ENCODE results near the gene HNRNPUL1. TPM values are rescaled to one million over a fixed set of nuclear protein-coding genes. Genes with fewer than 3 reads are reported as not detected.

The HNRNPUL1 gene
- total and polyA plus RNA-seq, 2 of the 8 experiments (the other 6 are each of a cell fraction or from before 2014, with no cell fraction given), result 99.5 to 264 TPM

DNA sequence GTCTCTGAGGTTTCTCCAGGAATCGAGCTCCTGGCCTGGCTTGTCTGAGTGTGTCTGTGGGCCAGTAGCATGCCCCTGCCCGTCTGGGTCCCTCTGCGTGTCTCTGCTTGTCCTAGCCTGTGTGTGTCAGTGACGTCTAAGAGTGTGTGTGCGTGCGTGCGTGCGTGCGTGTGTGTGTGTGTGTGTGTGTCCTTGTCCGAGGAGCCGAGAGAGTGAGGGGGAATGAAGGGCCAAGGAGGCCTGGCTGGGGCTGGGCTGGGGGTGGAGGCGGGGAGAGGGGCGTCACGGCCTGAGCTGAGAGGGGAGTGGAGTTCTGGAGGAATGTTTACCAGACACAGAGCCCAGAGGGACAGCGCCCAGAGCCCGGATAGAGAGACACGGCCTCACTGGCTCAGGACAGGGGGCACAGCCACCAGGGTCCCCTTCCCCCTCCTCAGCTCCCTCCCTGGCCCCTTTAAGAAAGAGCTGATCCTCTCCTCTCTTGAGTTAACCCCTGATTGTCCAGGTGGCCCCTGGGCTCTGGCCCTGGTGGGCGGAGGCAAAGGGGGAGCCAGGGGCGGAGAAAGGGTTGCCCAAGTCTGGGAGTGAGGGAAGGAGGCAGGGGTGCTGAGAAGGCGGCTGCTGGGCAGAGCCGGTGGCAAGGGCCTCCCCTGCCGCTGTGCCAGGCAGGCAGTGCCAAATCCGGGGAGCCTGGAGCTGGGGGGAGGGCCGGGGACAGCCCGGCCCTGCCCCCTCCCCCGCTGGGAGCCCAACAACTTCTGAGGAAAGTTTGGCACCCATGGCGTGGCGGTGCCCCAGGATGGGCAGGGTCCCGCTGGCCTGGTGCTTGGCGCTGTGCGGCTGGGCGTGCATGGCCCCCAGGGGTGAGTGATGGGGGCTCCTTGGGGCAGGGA lies 45.3 kb upstream of the HNRNPUL1 start, which contains the start of gene AXL (continued):
- TF ChIP-seq, protein P1, sequence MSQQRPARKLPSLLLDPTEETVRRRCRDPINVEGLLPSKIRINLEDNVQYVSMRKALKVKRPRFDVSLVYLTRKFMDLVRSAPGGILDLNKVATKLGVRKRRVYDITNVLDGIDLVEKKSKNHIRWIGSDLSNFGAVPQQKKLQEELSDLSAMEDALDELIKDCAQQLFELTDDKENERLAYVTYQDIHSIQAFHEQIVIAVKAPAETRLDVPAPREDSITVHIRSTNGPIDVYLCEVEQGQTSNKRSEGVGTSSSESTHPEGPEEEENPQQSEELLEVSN (IDR thresholded peaks at IDR 0.05), result no peak
- TF ChIP-seq USF2 (IDR thresholded peaks at IDR 0.05; ENCODE audit: low read length) (no peak), POU5F1 (IDR thresholded peaks at IDR 0.05; ENCODE audit: low read depth, low read length) (0 out of 2 replicates have a peak, but pooled peaks have one; percentile 37), EZH2 (IDR thresholded peaks at IDR 0.05; ENCODE audit: low read depth, low read length, severe bottlenecking) (no peak), KDM5A (IDR thresholded peaks at IDR 0.05; ENCODE audit: low read length) (no peak), RFX5 (IDR thresholded peaks at IDR 0.05; ENCODE audit: borderline replicate concordance, low read depth, low read length) (no peak), TEAD4 (IDR thresholded peaks at IDR 0.05; ENCODE audit: low read depth, low read length) (no peak), CHD2 (IDR thresholded peaks at IDR 0.05; ENCODE audit: low read length) (peak; percentile 64), HDAC6 (IDR thresholded peaks at IDR 0.05; ENCODE audit: low read depth, low read length) (no peak), NANOG (IDR thresholded peaks at IDR 0.05; ENCODE audit: insufficient read depth, low read depth, low read length, poor library complexity, severe bottlenecking) (no peak), SRF (IDR thresholded peaks at IDR 0.05; ENCODE audit: low read depth, low read length) (0 out of 2 replicates have a peak, but pooled peaks have one; percentile 21), GTF2F1 (IDR thresholded peaks at IDR 0.05; ENCODE audit: borderline replicate concordance, low read depth, low read length) (no peak), RBBP5 (IDR thresholded peaks at IDR 0.05; ENCODE audit: borderline replicate concordance, low read depth, low read length) (0 out of 2 replicates have a peak, but pooled peaks have one; percentile 47), CEBPB (IDR thresholded peaks at IDR 0.05; ENCODE audit: low read depth, low read length) (peak; percentile 38; the same call in 1 of the 2 replicates), SP4 (IDR thresholded peaks at IDR 0.05; ENCODE audit: low read length) (peak; percentile 82; the same call in 1 of the 2 replicates), SIX5 (IDR thresholded peaks at IDR 0.05; ENCODE audit: low read depth, low read length) (no peak), RXRA (IDR thresholded peaks at IDR 0.05; ENCODE audit: insufficient read depth, low read depth, low read length) (0 out of 2 replicates have a peak, but pooled peaks have one; percentile 48)
- TF ChIP-seq, protein P2, sequence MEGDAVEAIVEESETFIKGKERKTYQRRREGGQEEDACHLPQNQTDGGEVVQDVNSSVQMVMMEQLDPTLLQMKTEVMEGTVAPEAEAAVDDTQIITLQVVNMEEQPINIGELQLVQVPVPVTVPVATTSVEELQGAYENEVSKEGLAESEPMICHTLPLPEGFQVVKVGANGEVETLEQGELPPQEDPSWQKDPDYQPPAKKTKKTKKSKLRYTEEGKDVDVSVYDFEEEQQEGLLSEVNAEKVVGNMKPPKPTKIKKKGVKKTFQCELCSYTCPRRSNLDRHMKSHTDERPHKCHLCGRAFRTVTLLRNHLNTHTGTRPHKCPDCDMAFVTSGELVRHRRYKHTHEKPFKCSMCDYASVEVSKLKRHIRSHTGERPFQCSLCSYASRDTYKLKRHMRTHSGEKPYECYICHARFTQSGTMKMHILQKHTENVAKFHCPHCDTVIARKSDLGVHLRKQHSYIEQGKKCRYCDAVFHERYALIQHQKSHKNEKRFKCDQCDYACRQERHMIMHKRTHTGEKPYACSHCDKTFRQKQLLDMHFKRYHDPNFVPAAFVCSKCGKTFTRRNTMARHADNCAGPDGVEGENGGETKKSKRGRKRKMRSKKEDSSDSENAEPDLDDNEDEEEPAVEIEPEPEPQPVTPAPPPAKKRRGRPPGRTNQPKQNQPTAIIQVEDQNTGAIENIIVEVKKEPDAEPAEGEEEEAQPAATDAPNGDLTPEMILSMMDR (IDR thresholded peaks at IDR 0.05; ENCODE audit: control extremely low read depth in 1 of 3, insufficient read depth in 1 of 3, low read depth in 1 of 3, low read length in 3 of 3), result no peak
- TF ChIP-seq, protein P3, sequence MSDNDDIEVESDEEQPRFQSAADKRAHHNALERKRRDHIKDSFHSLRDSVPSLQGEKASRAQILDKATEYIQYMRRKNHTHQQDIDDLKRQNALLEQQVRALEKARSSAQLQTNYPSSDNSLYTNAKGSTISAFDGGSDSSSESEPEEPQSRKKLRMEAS (IDR thresholded peaks at IDR 0.05), result peak; percentile 68; the same call in 1 of the 2 replicates
